ENCODE measurements around the gene VSIR. TPM values are rescaled to one million over a fixed set of nuclear protein-coding genes. Genes with fewer than 3 reads are reported as not detected.

The VSIR gene
- total RNA-seq, 1 donor from 2014 or later, result 9.1 TPM

GRCh38 chr10:71789871-71790270, 16.6 kb upstream of the VSIR start:
- H3K36me3 Mint-ChIP-seq, result no peaks in the 10 kb centered on the region
- H3K27ac Mint-ChIP-seq, result no peak overlapping the region
- TF ChIP-seq, protein P1, sequence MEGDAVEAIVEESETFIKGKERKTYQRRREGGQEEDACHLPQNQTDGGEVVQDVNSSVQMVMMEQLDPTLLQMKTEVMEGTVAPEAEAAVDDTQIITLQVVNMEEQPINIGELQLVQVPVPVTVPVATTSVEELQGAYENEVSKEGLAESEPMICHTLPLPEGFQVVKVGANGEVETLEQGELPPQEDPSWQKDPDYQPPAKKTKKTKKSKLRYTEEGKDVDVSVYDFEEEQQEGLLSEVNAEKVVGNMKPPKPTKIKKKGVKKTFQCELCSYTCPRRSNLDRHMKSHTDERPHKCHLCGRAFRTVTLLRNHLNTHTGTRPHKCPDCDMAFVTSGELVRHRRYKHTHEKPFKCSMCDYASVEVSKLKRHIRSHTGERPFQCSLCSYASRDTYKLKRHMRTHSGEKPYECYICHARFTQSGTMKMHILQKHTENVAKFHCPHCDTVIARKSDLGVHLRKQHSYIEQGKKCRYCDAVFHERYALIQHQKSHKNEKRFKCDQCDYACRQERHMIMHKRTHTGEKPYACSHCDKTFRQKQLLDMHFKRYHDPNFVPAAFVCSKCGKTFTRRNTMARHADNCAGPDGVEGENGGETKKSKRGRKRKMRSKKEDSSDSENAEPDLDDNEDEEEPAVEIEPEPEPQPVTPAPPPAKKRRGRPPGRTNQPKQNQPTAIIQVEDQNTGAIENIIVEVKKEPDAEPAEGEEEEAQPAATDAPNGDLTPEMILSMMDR (IDR thresholded peaks at IDR 0.05; ENCODE audit: unreplicated experiment), result no peak
- peaks cover 14% of the 10 kb centered on the region for H3K27me3 Mint-ChIP-seq (ENCODE audit: low read depth)
- DNase-seq (ENCODE audit: low spot score in 2 of 2, unreplicated experiment in 2 of 2), result no peak
- no peak overlapping the region for H3K4me3 Mint-ChIP-seq
- H3K4me1 Mint-ChIP-seq, result no peaks in the 10 kb centered on the region
- H3K9me3 Mint-ChIP-seq, result no peaks in the 10 kb centered on the region

- H3K4me3 Mint-ChIP-seq, result no peak overlapping the region
- no peak for DNase-seq (ENCODE audit: low spot score in 2 of 2, unreplicated experiment in 2 of 2)
- H3K27me3 Mint-ChIP-seq (ENCODE audit: low read depth), result peaks cover 17% of the 10 kb centered on the region
- H3K27ac Mint-ChIP-seq, result no peak overlapping the region
- TF ChIP-seq, protein P1 (IDR thresholded peaks at IDR 0.05; ENCODE audit: unreplicated experiment), result no peak
- H3K9me3 Mint-ChIP-seq, result no peaks in the 10 kb centered on the region
- H3K36me3 Mint-ChIP-seq, result no peaks in the 10 kb centered on the region
- H3K4me1 Mint-ChIP-seq, result no peaks in the 10 kb centered on the region
Observed at GRCh38 chr10:71788954-71789353, 15.6 kb upstream of the VSIR start.

- Mint-ChIP-seq H3K4me1 (peaks cover 7% of the 10 kb centered on the region), H3K9me3 (no peaks in the 10 kb centered on the region), H3K27ac (no peak overlapping the region), H3K36me3 (no peaks in the 10 kb centered on the region), H3K27me3 (ENCODE audit: low read depth) (peaks cover 13% of the 10 kb centered on the region), H3K4me3 (no peak overlapping the region)
- no peak for DNase-seq (ENCODE audit: low spot score in 2 of 2, unreplicated experiment in 2 of 2)
- TF ChIP-seq, protein P1 (IDR thresholded peaks at IDR 0.05; ENCODE audit: unreplicated experiment), result no peak
Observed at GRCh38 chr10:71784679-71785272, 11.5 kb upstream of the VSIR start.

DNA sequence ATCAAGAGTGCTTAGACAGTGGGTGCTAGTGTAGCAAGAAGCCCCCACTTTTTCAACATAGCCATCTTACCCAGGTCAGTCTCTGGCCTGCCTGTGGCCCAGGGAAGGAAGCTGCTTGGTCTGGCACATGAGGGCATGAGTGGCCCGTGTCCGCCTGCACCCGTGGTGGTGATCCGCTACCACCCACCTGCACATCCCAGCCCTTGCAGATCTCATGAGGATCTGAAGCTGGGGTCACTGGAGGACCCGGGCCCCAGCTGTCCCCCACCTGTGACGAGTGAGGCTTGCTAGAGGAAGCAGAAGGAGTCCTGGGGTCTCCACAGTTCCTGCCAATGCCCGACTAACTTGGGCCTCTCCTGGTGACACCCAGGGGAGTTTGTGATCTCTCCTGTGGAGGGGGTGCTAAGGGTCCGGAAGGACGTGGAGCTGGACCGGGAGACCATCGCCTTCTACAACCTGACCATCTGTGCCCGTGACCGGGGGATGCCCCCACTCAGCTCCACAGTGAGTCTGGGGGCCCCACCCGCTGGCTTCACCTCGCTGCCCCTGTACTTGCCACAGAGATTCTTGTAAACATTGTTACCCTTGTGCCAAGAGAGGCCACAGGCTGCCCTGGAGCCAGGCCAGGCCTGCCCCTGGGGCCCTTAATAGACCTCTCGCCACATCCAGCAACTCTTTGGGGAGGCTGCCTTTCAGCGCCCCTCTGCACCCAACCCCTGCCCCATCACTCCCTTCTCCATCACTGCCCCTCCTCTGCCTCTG, 10.8 kb upstream of the VSIR start:
- H3K4me1 Mint-ChIP-seq, result peaks cover 7% of the 10 kb centered on the region
- DNase-seq (ENCODE audit: low spot score in 2 of 2, unreplicated experiment in 2 of 2), result no peak
- H3K9me3 Mint-ChIP-seq, result no peaks in the 10 kb centered on the region
- TF ChIP-seq, protein P1 (IDR thresholded peaks at IDR 0.05; ENCODE audit: unreplicated experiment), result no peak
- no peak overlapping the region for H3K27ac Mint-ChIP-seq
- H3K36me3 Mint-ChIP-seq, result no peaks in the 10 kb centered on the region
- H3K4me3 Mint-ChIP-seq, result no peak overlapping the region
- H3K27me3 Mint-ChIP-seq (ENCODE audit: low read depth), result peaks cover 13% of the 10 kb centered on the region

- H3K27me3 Mint-ChIP-seq (ENCODE audit: low read depth), result peaks cover 13% of the 10 kb centered on the region
- no peak overlapping the region for H3K4me3 Mint-ChIP-seq
- peaks cover 7% of the 10 kb centered on the region for H3K4me1 Mint-ChIP-seq
- no peaks in the 10 kb centered on the region for H3K36me3 Mint-ChIP-seq
- H3K9me3 Mint-ChIP-seq, result no peaks in the 10 kb centered on the region
- TF ChIP-seq, protein P1 (IDR thresholded peaks at IDR 0.05; ENCODE audit: unreplicated experiment), result no peak
- DNase-seq (ENCODE audit: low spot score in 2 of 2, unreplicated experiment in 2 of 2), result no peak
- H3K27ac Mint-ChIP-seq, result no peak overlapping the region
Observed at GRCh38 chr10:71782917-71783490, 9.7 kb upstream of the VSIR start.

Measured in mesothelial cell of epicardium (in vitro differentiated cells).